Esophagus (tissue), 2 donors: ENCODE results near the gene NXPH4. TPM values are rescaled to one million over a fixed set of nuclear protein-coding genes. Genes with fewer than 3 reads are reported as not detected.

ENCODE experiments used
- H3K27ac ChIP-seq, 2 donors: one replicate each; pipeline ENCODE4 v1.5.1; 2013; ENCODE audit warnings: low read depth in 2 of 2, mild to moderate bottlenecking in 2 of 2, inconsistent platforms in 1 of 2, low read length in 1 of 2, moderate library complexity in 1 of 2
- H3K27me3 ChIP-seq, 2 donors: one replicate each; pipeline ENCODE4 v1.6.1; 2013; ENCODE audit warnings: low read length in 2 of 2, control low read depth in 1 of 2, mild to moderate bottlenecking in 1 of 2; ENCODE audit not compliant: insufficient read depth in 2 of 2, control insufficient read depth in 1 of 2
- H3K36me3 ChIP-seq, 2 donors: one replicate each; pipeline ENCODE4 v1.6.1; 2013; ENCODE audit warnings: low read length in 1 of 2; ENCODE audit not compliant: control insufficient read depth in 2 of 2, insufficient read depth in 2 of 2
- H3K4me1 ChIP-seq, 2 donors: one replicate each; pipeline ENCODE4 v1.6.1; 2013; ENCODE audit warnings: low read length in 1 of 2; ENCODE audit not compliant: control insufficient read depth in 2 of 2, insufficient read depth in 2 of 2
- H3K4me3 ChIP-seq, 2 donors: one replicate each; pipeline ENCODE4 v1.5.1; 2013; ENCODE audit warnings: low read length in 2 of 2, mild to moderate bottlenecking in 2 of 2, low read depth in 1 of 2, moderate library complexity in 1 of 2
- H3K9me3 ChIP-seq, 2 donors: one replicate each; pipeline ENCODE4 v1.6.1; 2013; ENCODE audit warnings: mild to moderate bottlenecking in 2 of 2, low read depth in 1 of 2, low read length in 1 of 2, moderate library complexity in 1 of 2; ENCODE audit not compliant: control insufficient read depth in 2 of 2, insufficient read depth in 1 of 2
- polyA plus RNA-seq, 2 donors: library from polyadenylated mRNA; stranded (reverse); fragments of 200-250 nt; gene quantifications; one replicate each; pipeline ENCODE4 v1.2.3, GENCODE V29; 2013
- donor health status: healthy with polysubstance abuse.
- donor health status: Bipolar disorder and iron deficiency.

NXPH4 gene
- polyA plus RNA-seq, 2 donors = 0.73 to 1.3 TPM

GRCh38 chr12:57273516-57273915 lies 56.9 kb downstream of the NXPH4 start:
- Histone ChIP-seq H3K4me1 (no peaks in the 10 kb centered on the region), H3K36me3 (peaks cover 6 to 21% of the 10 kb centered on the region in 2 donors), H3K4me3 (no peak overlapping the region), H3K9me3 (no peaks in the 10 kb centered on the region), H3K27me3 (no peaks in the 10 kb centered on the region), H3K27ac (no peak overlapping the region)

Other genes with a start within 250 kb of the NXPH4 start
- gene ZBTB39, start 210.2 kb upstream of the NXPH4 start, polyA plus RNA-seq = 1 to 10 TPM; 1.2 to 1.4 TPM
- gene TAC3, start 200.3 kb upstream of the NXPH4 start, polyA plus RNA-seq = under 1 TPM in 1 of 2 donors, not detected in 1; 0.16 TPM
- under 1 TPM; 0.12 to 0.31 TPM for gene MYO1A, start 166.7 kb upstream of the NXPH4 start, polyA plus RNA-seq
- 1 to 10 TPM; 3.0 TPM for gene NEMP1, start 138.0 kb upstream of the NXPH4 start, polyA plus RNA-seq
- 10 to 100 TPM; 11.6 to 19.3 TPM for gene NAB2, start 127.7 kb upstream of the NXPH4 start, polyA plus RNA-seq
- gene STAT6, start 105.4 kb upstream of the NXPH4 start, polyA plus RNA-seq = 100 to 1,000 TPM; 101 to 145 TPM
- gene LRP1, start 88.3 kb upstream of the NXPH4 start, polyA plus RNA-seq = 10 to 100 TPM; 29.6 to 47.6 TPM
- gene LRP1-AS, start 69.2 kb upstream of the NXPH4 start, polyA plus RNA-seq = not detected
- gene SHMT2, start 12.9 kb downstream of the NXPH4 start, polyA plus RNA-seq = 10 to 100 TPM; 19.8 to 69.5 TPM
- 1 to 10 TPM in 1 of 2 donors, under 1 TPM in 1; 0.96 to 1.4 TPM for gene STAC3, start 34.4 kb downstream of the NXPH4 start, polyA plus RNA-seq
- 10 to 100 TPM; 10.4 to 12.4 TPM for gene R3HDM2, start 214.2 kb downstream of the NXPH4 start, polyA plus RNA-seq
- under 1 TPM in 1 of 2 donors, not detected in 1; 0.01 TPM for gene INHBC, start 218.0 kb downstream of the NXPH4 start, polyA plus RNA-seq
- gene INHBE, start 238.5 kb downstream of the NXPH4 start, polyA plus RNA-seq = under 1 TPM in 1 of 2 donors, not detected in 1; 0.01 TPM
- gene GLI1, start 243.0 kb downstream of the NXPH4 start, polyA plus RNA-seq = under 1 TPM; 0.16 to 0.28 TPM